ENCODE measurements around the gene ARSJ. TPM values are rescaled to one million over a fixed set of nuclear protein-coding genes. Genes with fewer than 3 reads are reported as not detected.

Gene ARSJ
- total and polyA plus RNA-seq, 5 donors from 2014 or later = not detected

DNA sequence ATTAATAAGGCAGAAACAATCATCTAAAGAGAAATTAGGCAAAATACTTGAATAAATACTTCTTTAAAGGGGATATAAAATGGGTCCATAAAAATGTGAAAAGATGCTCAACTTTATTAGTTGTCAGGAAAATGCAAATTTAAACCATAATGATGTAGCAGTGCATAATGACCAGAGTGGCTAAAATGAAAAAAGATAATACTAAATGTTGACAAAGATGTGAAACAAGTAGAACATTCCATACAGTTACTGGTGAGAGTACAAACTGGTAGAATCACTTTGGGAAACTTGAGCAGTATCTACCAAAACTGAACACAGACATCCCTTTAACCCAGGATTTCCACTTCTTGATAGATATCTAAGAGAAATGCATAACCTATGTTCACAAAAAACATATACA, 5.0 kb downstream of the ARSJ start:
- ATAC-seq (ENCODE audit: low read depth in 2 of 2) (no peak), DNase-seq (no peak)
- Histone ChIP-seq H3K9me3 (ENCODE audit: control insufficient read depth in 2 of 2, low read length in 2 of 2) (peaks cover 0 to 4% of the 10 kb centered on the region in 2 experiments), H3K36me3 (ENCODE audit: control insufficient read depth, insufficient read depth, low read length) (no peaks in the 10 kb centered on the region), H3K27ac (ENCODE audit: insufficient read depth, low read length, poor library complexity, severe bottlenecking) (no peak overlapping the region), H3K27me3 (ENCODE audit: control insufficient read depth, insufficient read depth, low read length) (peaks cover 11% of the 10 kb centered on the region), H3K4me1 (ENCODE audit: control insufficient read depth, insufficient read depth, low read length, poor library complexity, severe bottlenecking) (peaks cover 4% of the 10 kb centered on the region), H3K4me3 (ENCODE audit: low read depth, low read length) (no peak overlapping the region)
- peaks cover 0 to 11% (median 2%) of the 10 kb centered on the region in 4 donors for H3K4me1 Mint-ChIP-seq
- H3K36me3 Mint-ChIP-seq = no peaks in the 10 kb centered on the region
- H3K4me3 Mint-ChIP-seq = no peak overlapping the region
- peaks cover 0 to 12% (median 3%) of the 10 kb centered on the region in 7 donors for H3K9me3 Mint-ChIP-seq
- peaks cover 45% of the 10 kb centered on the region for H3K27me3 Mint-ChIP-seq
- no peak overlapping the region for H3K27ac Mint-ChIP-seq

DNA sequence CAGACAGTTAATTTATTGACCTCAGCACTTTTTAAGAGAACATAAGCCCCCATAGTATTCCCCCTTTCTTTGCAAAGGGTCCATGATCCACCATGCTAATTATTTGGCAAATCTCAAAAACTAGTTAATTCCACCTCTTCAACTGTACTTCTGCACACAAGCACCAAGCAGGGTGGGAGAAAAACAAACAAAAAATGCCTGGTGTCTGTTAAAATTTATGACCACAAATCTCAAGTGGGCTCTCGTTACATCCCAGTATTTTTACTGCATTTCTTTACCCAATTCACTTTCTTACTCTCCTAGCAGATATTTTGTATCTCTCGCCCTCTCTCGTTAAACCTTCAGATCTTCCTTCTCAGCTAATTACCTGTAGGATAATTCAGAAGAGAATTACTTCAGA, 6.1 kb downstream of the ARSJ start:
- H3K9me3 ChIP-seq (ENCODE audit: control insufficient read depth in 2 of 2, low read length in 2 of 2) = peaks cover 0 to 4% of the 10 kb centered on the region in 2 experiments
- Mint-ChIP-seq H3K27me3 (peaks cover 34% of the 10 kb centered on the region), H3K27ac (no peak overlapping the region), H3K4me1 (peaks cover 0 to 4% (median 2%) of the 10 kb centered on the region in 4 donors), H3K4me3 (no peak overlapping the region), H3K36me3 (no peaks in the 10 kb centered on the region), H3K9me3 (peaks cover 0 to 12% (median 3%) of the 10 kb centered on the region in 7 donors)
- no peaks in the 10 kb centered on the region for H3K36me3 ChIP-seq (ENCODE audit: control insufficient read depth, insufficient read depth, low read length)
- H3K27me3 ChIP-seq (ENCODE audit: control insufficient read depth, insufficient read depth, low read length) = peaks cover 15% of the 10 kb centered on the region
- no peak overlapping the region for H3K4me3 ChIP-seq (ENCODE audit: low read depth, low read length)
- no peak for ATAC-seq (ENCODE audit: low read depth in 2 of 2)
- H3K4me1 ChIP-seq (ENCODE audit: control insufficient read depth, insufficient read depth, low read length, poor library complexity, severe bottlenecking) = no peaks in the 10 kb centered on the region
- no peak for DNase-seq
- H3K27ac ChIP-seq (ENCODE audit: insufficient read depth, low read length, poor library complexity, severe bottlenecking) = no peak overlapping the region

DNA sequence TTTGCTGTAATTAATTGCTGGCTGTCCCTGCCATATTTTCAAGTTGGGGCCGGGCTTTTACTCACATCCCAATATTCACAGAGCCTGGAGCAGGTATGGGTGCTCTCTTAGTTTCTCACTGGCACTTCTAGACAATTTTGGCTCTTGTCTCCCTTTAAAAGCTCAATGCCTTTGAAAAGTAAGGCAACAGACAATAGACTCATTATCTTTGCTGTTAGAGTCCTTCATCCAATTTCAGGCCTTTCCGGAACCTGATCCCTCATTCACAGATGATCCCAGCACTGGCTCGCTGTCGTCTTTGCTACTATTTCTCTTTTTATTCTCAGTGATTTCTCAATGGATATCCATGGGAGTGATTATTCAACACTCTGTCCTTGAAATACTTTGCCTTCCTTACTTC, 6.7 kb downstream of the ARSJ start:
- Mint-ChIP-seq H3K27ac (no peak overlapping the region), H3K4me3 (no peak overlapping the region), H3K27me3 (peaks cover 28% of the 10 kb centered on the region), H3K4me1 (peaks cover 0 to 4% (median 2%) of the 10 kb centered on the region in 4 donors), H3K9me3 (peaks cover 0 to 12% (median 3%) of the 10 kb centered on the region in 7 donors), H3K36me3 (no peaks in the 10 kb centered on the region)
- DNase-seq (no peak), ATAC-seq (ENCODE audit: low read depth in 2 of 2) (no peak)
- H3K27me3 ChIP-seq (ENCODE audit: control insufficient read depth, insufficient read depth, low read length) = peaks cover 16% of the 10 kb centered on the region
- no peak overlapping the region for H3K27ac ChIP-seq (ENCODE audit: insufficient read depth, low read length, poor library complexity, severe bottlenecking)
- H3K4me3 ChIP-seq (ENCODE audit: low read depth, low read length) = no peak overlapping the region
- no peaks in the 10 kb centered on the region for H3K4me1 ChIP-seq (ENCODE audit: control insufficient read depth, insufficient read depth, low read length, poor library complexity, severe bottlenecking)
- H3K9me3 ChIP-seq (ENCODE audit: control insufficient read depth in 2 of 2, low read length in 2 of 2) = peaks cover 0 to 4% of the 10 kb centered on the region in 2 experiments
- no peaks in the 10 kb centered on the region for H3K36me3 ChIP-seq (ENCODE audit: control insufficient read depth, insufficient read depth, low read length)

DNA sequence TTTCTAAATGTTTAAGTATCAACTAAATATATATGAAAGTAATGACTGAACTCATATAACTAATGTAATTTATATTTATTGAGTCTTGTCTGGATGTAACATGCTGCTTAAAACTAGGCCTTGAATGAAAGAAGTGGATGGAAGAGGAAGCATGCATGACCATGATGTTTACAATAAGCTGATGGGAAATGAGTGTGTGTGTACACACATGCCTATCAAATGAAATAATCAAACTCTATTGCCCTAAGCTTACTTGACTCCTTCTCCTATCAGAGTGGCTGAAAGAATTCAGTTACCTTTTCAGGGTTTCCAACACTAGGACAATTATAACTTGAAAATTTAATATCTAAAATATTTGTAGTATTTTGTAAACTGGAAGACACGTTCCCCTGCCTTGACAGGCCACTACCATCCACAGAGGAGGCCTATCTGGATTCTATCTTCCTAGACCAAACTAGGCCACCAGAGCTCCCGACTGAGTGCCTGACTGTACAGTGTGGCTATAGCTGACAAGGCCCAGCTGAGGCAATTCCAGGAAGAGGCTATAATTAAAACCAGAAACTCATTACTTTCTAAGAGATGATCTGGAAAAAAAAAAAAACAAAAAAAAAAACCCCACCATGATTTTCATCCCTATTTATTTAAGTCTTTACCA, 7.6 kb downstream of the ARSJ start:
- Mint-ChIP-seq H3K4me1 (peaks cover 0 to under 1% (median 0%) of the 10 kb centered on the region in 4 donors), H3K9me3 (peaks cover 0 to 12% (median 3%) of the 10 kb centered on the region in 7 donors)

DNA sequence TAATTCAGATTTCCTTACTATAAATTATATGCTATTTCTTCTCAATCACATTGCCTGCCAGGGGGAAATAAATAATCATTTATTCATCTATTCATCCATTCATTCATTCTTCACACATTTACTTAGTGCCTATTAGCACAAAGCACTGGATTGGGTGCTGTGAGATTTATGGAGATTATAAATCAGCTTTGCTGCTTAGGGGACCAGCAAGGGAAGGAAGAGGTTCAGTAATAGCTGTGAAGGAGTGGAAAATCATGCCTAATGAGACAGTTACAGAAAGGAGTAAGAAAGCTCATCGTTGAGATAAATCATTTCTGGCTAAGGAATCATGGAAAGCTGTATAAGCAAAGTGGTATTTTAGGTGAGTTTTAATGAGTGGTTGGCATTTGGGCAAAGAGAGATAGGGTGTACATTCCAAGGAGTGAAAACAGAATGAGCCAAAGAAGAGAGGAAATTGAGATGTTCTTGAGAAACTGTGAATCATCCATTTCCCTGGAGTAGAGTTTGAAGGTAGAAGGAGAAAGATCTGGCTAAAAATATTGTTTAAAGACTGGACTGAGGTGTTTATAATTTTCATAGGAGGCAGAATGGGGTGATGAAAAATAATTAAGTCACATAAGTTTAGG, 9.6 kb downstream of the ARSJ start:
- H3K27ac ChIP-seq (ENCODE audit: insufficient read depth, low read length, poor library complexity, severe bottlenecking) = no peak overlapping the region
- peaks cover 10% of the 10 kb centered on the region for H3K27me3 ChIP-seq (ENCODE audit: control insufficient read depth, insufficient read depth, low read length)
- Mint-ChIP-seq H3K36me3 (no peaks in the 10 kb centered on the region), H3K4me3 (no peak overlapping the region), H3K9me3 (peaks cover 0 to 12% (median 3%) of the 10 kb centered on the region in 7 donors), H3K27me3 (peaks cover 11% of the 10 kb centered on the region), H3K4me1 (no peaks in the 10 kb centered on the region), H3K27ac (no peak overlapping the region)
- no peaks in the 10 kb centered on the region for H3K4me1 ChIP-seq (ENCODE audit: control insufficient read depth, insufficient read depth, low read length, poor library complexity, severe bottlenecking)
- H3K9me3 ChIP-seq (ENCODE audit: control insufficient read depth in 2 of 2, low read length in 2 of 2) = peaks cover 0 to 4% of the 10 kb centered on the region in 2 experiments
- DNase-seq (no peak), ATAC-seq (ENCODE audit: low read depth in 2 of 2) (no peak)
- no peaks in the 10 kb centered on the region for H3K36me3 ChIP-seq (ENCODE audit: control insufficient read depth, insufficient read depth, low read length)
- no peak overlapping the region for H3K4me3 ChIP-seq (ENCODE audit: low read depth, low read length)

More for the DNA sequence above, 7.6 kb downstream of the ARSJ start:
- H3K9me3 ChIP-seq (ENCODE audit: control insufficient read depth in 2 of 2, low read length in 2 of 2) = peaks cover 0 to 4% of the 10 kb centered on the region in 2 experiments
- H3K27me3 ChIP-seq (ENCODE audit: control insufficient read depth, insufficient read depth, low read length) = peaks cover 14% of the 10 kb centered on the region
- H3K27ac Mint-ChIP-seq = no peak overlapping the region
- no peak overlapping the region for H3K27ac ChIP-seq (ENCODE audit: insufficient read depth, low read length, poor library complexity, severe bottlenecking)
- peaks cover 19% of the 10 kb centered on the region for H3K27me3 Mint-ChIP-seq
- H3K4me1 ChIP-seq (ENCODE audit: control insufficient read depth, insufficient read depth, low read length, poor library complexity, severe bottlenecking) = no peaks in the 10 kb centered on the region
- DNase-seq (no peak), ATAC-seq (ENCODE audit: low read depth in 2 of 2) (no peak)
- no peak overlapping the region for H3K4me3 Mint-ChIP-seq
- H3K36me3 ChIP-seq (ENCODE audit: control insufficient read depth, insufficient read depth, low read length) = no peaks in the 10 kb centered on the region
- H3K4me3 ChIP-seq (ENCODE audit: low read depth, low read length) = no peak overlapping the region
- H3K36me3 Mint-ChIP-seq = no peaks in the 10 kb centered on the region

DNA sequence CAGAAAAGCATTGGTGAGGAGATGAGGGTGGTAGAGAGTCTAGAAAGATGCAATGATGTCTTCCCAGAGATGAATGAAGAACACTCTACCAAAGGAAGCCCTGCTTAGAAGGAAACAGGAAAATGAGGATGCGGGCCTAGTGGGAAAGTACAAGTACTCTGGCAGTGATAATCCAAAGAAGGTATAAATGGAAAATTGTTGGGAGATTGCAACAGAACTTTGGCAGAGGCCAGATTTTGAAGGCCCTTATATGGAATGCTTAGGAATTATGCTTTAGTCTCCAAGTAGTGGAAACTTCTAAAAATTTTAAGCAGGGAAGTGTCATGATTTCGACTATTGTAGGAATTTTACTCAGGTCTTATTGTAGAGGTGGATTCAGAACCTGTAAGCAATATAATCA, 11.0 kb downstream of the ARSJ start:
- Histone ChIP-seq H3K36me3 (ENCODE audit: control insufficient read depth, insufficient read depth, low read length) (no peaks in the 10 kb centered on the region), H3K4me1 (ENCODE audit: control insufficient read depth, insufficient read depth, low read length, poor library complexity, severe bottlenecking) (no peaks in the 10 kb centered on the region), H3K4me3 (ENCODE audit: low read depth, low read length) (no peak overlapping the region), H3K9me3 (ENCODE audit: control insufficient read depth in 2 of 2, low read length in 2 of 2) (peaks cover 2 to 4% of the 10 kb centered on the region in 2 experiments), H3K27ac (ENCODE audit: insufficient read depth, low read length, poor library complexity, severe bottlenecking) (no peak overlapping the region), H3K27me3 (ENCODE audit: control insufficient read depth, insufficient read depth, low read length) (peaks cover 5% of the 10 kb centered on the region)
- H3K36me3 Mint-ChIP-seq = no peaks in the 10 kb centered on the region
- no peaks in the 10 kb centered on the region for H3K4me1 Mint-ChIP-seq
- H3K4me3 Mint-ChIP-seq = no peak overlapping the region
- H3K27me3 Mint-ChIP-seq = no peaks in the 10 kb centered on the region
- DNase-seq (no peak), ATAC-seq (ENCODE audit: low read depth in 2 of 2) (no peak)
- no peak overlapping the region for H3K27ac Mint-ChIP-seq
- H3K9me3 Mint-ChIP-seq = peaks cover 0 to 3% (median under 1%) of the 10 kb centered on the region in 7 donors

DNA sequence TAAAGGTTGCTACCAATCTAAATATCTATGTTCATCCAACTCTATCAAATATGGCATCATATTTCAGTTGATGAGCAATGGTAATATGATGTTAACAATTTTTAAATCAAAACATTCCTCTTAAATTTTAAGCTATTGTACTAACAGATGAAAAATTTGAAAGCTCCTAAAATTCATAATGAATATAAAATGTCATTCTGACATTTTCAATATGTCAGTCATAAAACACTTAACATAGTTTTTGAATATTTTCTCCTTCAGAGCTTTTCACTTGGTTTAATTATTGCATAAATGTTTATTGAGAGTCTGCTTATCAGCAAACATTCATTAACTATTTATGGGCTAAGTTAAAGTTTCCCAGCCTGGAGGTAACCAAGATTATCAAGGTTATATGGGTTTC, 11.8 kb downstream of the ARSJ start:
- Histone ChIP-seq H3K27ac (ENCODE audit: insufficient read depth, low read length, poor library complexity, severe bottlenecking) (no peak overlapping the region), H3K27me3 (ENCODE audit: control insufficient read depth, insufficient read depth, low read length) (peaks cover 7% of the 10 kb centered on the region), H3K4me3 (ENCODE audit: low read depth, low read length) (no peak overlapping the region), H3K9me3 (ENCODE audit: control insufficient read depth in 2 of 2, low read length in 2 of 2) (peaks cover 7% of the 10 kb centered on the region in 2 experiments), H3K36me3 (ENCODE audit: control insufficient read depth, insufficient read depth, low read length) (no peaks in the 10 kb centered on the region), H3K4me1 (ENCODE audit: control insufficient read depth, insufficient read depth, low read length, poor library complexity, severe bottlenecking) (no peaks in the 10 kb centered on the region)
- Mint-ChIP-seq H3K4me1 (no peaks in the 10 kb centered on the region), H3K9me3 (peaks cover 0 to 8% (median 5%) of the 10 kb centered on the region in 7 donors), H3K4me3 (no peak overlapping the region), H3K27me3 (no peaks in the 10 kb centered on the region), H3K27ac (no peak overlapping the region), H3K36me3 (no peaks in the 10 kb centered on the region)
- DNase-seq (no peak), ATAC-seq (ENCODE audit: low read depth in 2 of 2) (no peak)

All from CD4-positive, CD25-positive, alpha-beta regulatory T cell (primary cell).